Spinal cord (tissue), 10 donors: ENCODE results near the gene MSH3. TPM values are rescaled to one million over a fixed set of nuclear protein-coding genes. Genes with fewer than 3 reads are reported as not detected.

Experiments used
- DNase-seq, 6 donors: peaks; one replicate each; pipeline versions ENCODE4 v3.0.0 to v3.0.0-alpha.2; 2013 to 2015; ENCODE audit warnings: low spot score in 6 of 6, low read depth in 4 of 6
- H3K27ac ChIP-seq: one replicate; pipeline ENCODE4 v1.5.1; 2013; ENCODE audit warnings: low read depth, low read length, control low read depth
- H3K27me3 ChIP-seq: one replicate; pipeline ENCODE4 v1.6.1; 2013; ENCODE audit warnings: low read length; ENCODE audit not compliant: control insufficient read depth, insufficient read depth
- H3K36me3 ChIP-seq: one replicate; pipeline ENCODE4 v1.6.1; 2013; ENCODE audit warnings: low read length; ENCODE audit not compliant: control insufficient read depth, insufficient read depth
- H3K4me1 ChIP-seq: one replicate; pipeline ENCODE4 v1.6.1; 2013; ENCODE audit warnings: low read length; ENCODE audit not compliant: control insufficient read depth, insufficient read depth
- H3K4me3 ChIP-seq: one replicate; pipeline ENCODE4 v1.5.1; 2013; ENCODE audit warnings: low read depth, low read length, control low read depth
- H3K9me3 ChIP-seq: one replicate; pipeline ENCODE4 v1.6.1; 2013; ENCODE audit warnings: low read length; ENCODE audit not compliant: control insufficient read depth, insufficient read depth
- WGBS: methylation state at CpG from one replicate; pipeline ENCODE4 v1.1.5; 2013; ENCODE audit warnings: missing lambda C conversion rate; ENCODE audit not compliant: insufficient coverage; 5-methylcytosine and 5-hydroxymethylcytosine counted together
- polyA plus RNA-seq, 2 donors: library from polyadenylated mRNA; unstranded; fragments of 120-200 nt; gene quantifications; one replicate each; pipeline ENCODE4 v1.2.1, GENCODE V29; 2013; ENCODE audit not compliant: insufficient read length in 2 of 2
- total RNA-seq, 2 donors: library from RNA; depleted of rRNA in 1 of 2; stranded (reverse); fragments of 120-200 nt in 1 of 2; fragments of >200 nt in 1 of 2; gene quantifications; one replicate each; pipeline versions ENCODE4 v1.2.3 to v1.2.4, GENCODE V29; 2013 to 2014
- donor health status: healthy.

MSH3 gene
- total and polyA plus RNA-seq, 4 donors, result 9.4 to 29.0 (median 15.9) TPM

- WGBS, result 87% methylated on average over 4 of the region's 5 CpGs
- Histone ChIP-seq H3K9me3 (no peaks in the 10 kb centered on the region), H3K4me1 (no peaks in the 10 kb centered on the region), H3K27me3 (no peaks in the 10 kb centered on the region), H3K27ac (no peak overlapping the region), H3K4me3 (no peak overlapping the region), H3K36me3 (peaks cover 6% of the 10 kb centered on the region)
- DNase-seq, result no peak
Measured at GRCh38 chr5:80713631-80714030, 59.2 kb downstream of the MSH3 start.

- Histone ChIP-seq H3K4me1 (no peaks in the 10 kb centered on the region), H3K36me3 (peaks cover 3% of the 10 kb centered on the region), H3K27me3 (no peaks in the 10 kb centered on the region), H3K4me3 (no peak overlapping the region), H3K27ac (no peak overlapping the region), H3K9me3 (no peaks in the 10 kb centered on the region)
- no CpG with 5 or more reads among the region's 5 CpGs for WGBS
- DNase-seq, result no peak
Measured at GRCh38 chr5:80714570-80715298, 60.3 kb downstream of the MSH3 start.

GRCh38 chr5:80715887-80716286 lies 61.4 kb downstream of the MSH3 start:
- Histone ChIP-seq H3K27me3 (no peaks in the 10 kb centered on the region), H3K4me3 (no peak overlapping the region), H3K4me1 (no peaks in the 10 kb centered on the region), H3K9me3 (no peaks in the 10 kb centered on the region), H3K36me3 (peaks cover 3% of the 10 kb centered on the region), H3K27ac (no peak overlapping the region)
- WGBS, result no CpG with 5 or more reads among the region's 2 CpGs
- no peak for DNase-seq

GRCh38 chr5:80720181-80720580 lies 65.7 kb downstream of the MSH3 start:
- H3K36me3 ChIP-seq, result no peaks in the 10 kb centered on the region
- H3K27me3 ChIP-seq, result no peaks in the 10 kb centered on the region
- DNase-seq, result no peak
- no peaks in the 10 kb centered on the region for H3K9me3 ChIP-seq
- H3K27ac ChIP-seq, result no peak overlapping the region
- H3K4me3 ChIP-seq, result no peak overlapping the region
- no peaks in the 10 kb centered on the region for H3K4me1 ChIP-seq
- no CpG with 5 or more reads among the region's 2 CpGs for WGBS

GRCh38 chr5:80722916-80723315 lies 68.5 kb downstream of the MSH3 start:
- WGBS, result no CpG with 5 or more reads among the region's 7 CpGs
- no peaks in the 10 kb centered on the region for H3K9me3 ChIP-seq
- no peak overlapping the region for H3K4me3 ChIP-seq
- no peaks in the 10 kb centered on the region for H3K27me3 ChIP-seq
- no peaks in the 10 kb centered on the region for H3K4me1 ChIP-seq
- H3K36me3 ChIP-seq, result peaks cover 10% of the 10 kb centered on the region
- no peak overlapping the region for H3K27ac ChIP-seq
- no peak for DNase-seq

GRCh38 chr5:80725446-80725845 lies 71.0 kb downstream of the MSH3 start:
- 95% methylated on average over 2 of the region's 6 CpGs for WGBS
- no peak overlapping the region for H3K27ac ChIP-seq
- H3K4me1 ChIP-seq, result no peaks in the 10 kb centered on the region
- H3K9me3 ChIP-seq, result no peaks in the 10 kb centered on the region
- H3K4me3 ChIP-seq, result no peak overlapping the region
- H3K36me3 ChIP-seq, result peaks cover 10% of the 10 kb centered on the region
- H3K27me3 ChIP-seq, result no peaks in the 10 kb centered on the region
- DNase-seq, result no peak

- 93% methylated on average over 3 of the region's 4 CpGs for WGBS
- no peaks in the 10 kb centered on the region for H3K9me3 ChIP-seq
- no peaks in the 10 kb centered on the region for H3K27me3 ChIP-seq
- H3K4me1 ChIP-seq, result no peaks in the 10 kb centered on the region
- no peak overlapping the region for H3K4me3 ChIP-seq
- no peaks in the 10 kb centered on the region for H3K36me3 ChIP-seq
- DNase-seq, result no peak
- no peak overlapping the region for H3K27ac ChIP-seq
Measured at GRCh38 chr5:80736730-80737129, 82.3 kb downstream of the MSH3 start.

GRCh38 chr5:80738466-80738865 lies 84.0 kb downstream of the MSH3 start:
- no peak overlapping the region for H3K4me3 ChIP-seq
- no peaks in the 10 kb centered on the region for H3K27me3 ChIP-seq
- no peaks in the 10 kb centered on the region for H3K4me1 ChIP-seq
- H3K9me3 ChIP-seq, result no peaks in the 10 kb centered on the region
- peaks cover 4% of the 10 kb centered on the region for H3K36me3 ChIP-seq
- no CpG with 5 or more reads among the region's 3 CpGs for WGBS
- no peak overlapping the region for H3K27ac ChIP-seq
- DNase-seq, result no peak

GRCh38 chr5:80739057-80739456 lies 84.6 kb downstream of the MSH3 start:
- H3K27ac ChIP-seq, result no peak overlapping the region
- no peak overlapping the region for H3K4me3 ChIP-seq
- no peaks in the 10 kb centered on the region for H3K27me3 ChIP-seq
- H3K9me3 ChIP-seq, result no peaks in the 10 kb centered on the region
- no peak for DNase-seq
- H3K4me1 ChIP-seq, result no peaks in the 10 kb centered on the region
- H3K36me3 ChIP-seq, result peaks cover 4% of the 10 kb centered on the region
- 100% methylated on average over 4 of the region's 4 CpGs for WGBS

GRCh38 chr5:80739496-80739895 lies 85.0 kb downstream of the MSH3 start:
- Histone ChIP-seq H3K27ac (no peak overlapping the region), H3K4me3 (no peak overlapping the region), H3K36me3 (peaks cover 4% of the 10 kb centered on the region), H3K9me3 (no peaks in the 10 kb centered on the region), H3K27me3 (no peaks in the 10 kb centered on the region), H3K4me1 (no peaks in the 10 kb centered on the region)
- no peak for DNase-seq
- WGBS, result no CpG with 5 or more reads among the region's 4 CpGs
